Fibroblast of pulmonary artery (primary cell): ENCODE results near the gene TECPR1.

Source experiments
- DNase-seq: peaks from one replicate; pipeline ENCODE4 v3.0.0-alpha.2; 2010; ENCODE audit warnings: low read depth
- H3K4me3 ChIP-seq: replicated peaks from 2 replicates; pipeline ENCODE4 v1.5.1; 2011; ENCODE audit warnings: low read depth, mild to moderate bottlenecking, control low read depth, low read length, moderate library complexity
- TF ChIP-seq, protein P1 (sequence below): IDR thresholded peaks from 2 replicates; pipeline ENCODE4 v1.5.1; 2011; ENCODE audit warnings: mild to moderate bottlenecking, control low read depth, low read length, inconsistent platforms; ENCODE audit errors: missing control alignments

The TECPR1 gene

DNA sequence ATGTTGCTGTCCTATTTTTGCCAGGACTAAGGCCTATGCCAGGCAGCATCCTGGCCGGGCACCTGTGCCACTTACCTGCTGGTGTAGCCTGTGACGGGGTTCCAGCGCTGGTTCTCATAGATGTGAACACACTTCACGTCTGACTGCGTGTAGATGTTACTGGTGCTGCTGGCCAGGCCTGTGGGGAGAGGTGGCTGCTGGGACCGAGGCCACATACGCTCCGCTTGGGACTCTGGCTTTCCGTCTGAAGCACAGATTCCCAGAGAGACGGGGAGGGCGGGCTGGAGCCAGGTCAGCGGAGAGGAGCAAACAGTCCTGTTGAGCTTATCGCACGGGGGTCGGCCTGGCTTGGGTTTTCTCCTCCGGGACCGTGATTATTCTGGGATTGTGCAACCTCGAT is 24.1 kb downstream of the TECPR1 start:
- no peak for DNase-seq
- no peak overlapping the region for H3K4me3 ChIP-seq
- TF ChIP-seq, protein P1, sequence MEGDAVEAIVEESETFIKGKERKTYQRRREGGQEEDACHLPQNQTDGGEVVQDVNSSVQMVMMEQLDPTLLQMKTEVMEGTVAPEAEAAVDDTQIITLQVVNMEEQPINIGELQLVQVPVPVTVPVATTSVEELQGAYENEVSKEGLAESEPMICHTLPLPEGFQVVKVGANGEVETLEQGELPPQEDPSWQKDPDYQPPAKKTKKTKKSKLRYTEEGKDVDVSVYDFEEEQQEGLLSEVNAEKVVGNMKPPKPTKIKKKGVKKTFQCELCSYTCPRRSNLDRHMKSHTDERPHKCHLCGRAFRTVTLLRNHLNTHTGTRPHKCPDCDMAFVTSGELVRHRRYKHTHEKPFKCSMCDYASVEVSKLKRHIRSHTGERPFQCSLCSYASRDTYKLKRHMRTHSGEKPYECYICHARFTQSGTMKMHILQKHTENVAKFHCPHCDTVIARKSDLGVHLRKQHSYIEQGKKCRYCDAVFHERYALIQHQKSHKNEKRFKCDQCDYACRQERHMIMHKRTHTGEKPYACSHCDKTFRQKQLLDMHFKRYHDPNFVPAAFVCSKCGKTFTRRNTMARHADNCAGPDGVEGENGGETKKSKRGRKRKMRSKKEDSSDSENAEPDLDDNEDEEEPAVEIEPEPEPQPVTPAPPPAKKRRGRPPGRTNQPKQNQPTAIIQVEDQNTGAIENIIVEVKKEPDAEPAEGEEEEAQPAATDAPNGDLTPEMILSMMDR = no peak

DNA sequence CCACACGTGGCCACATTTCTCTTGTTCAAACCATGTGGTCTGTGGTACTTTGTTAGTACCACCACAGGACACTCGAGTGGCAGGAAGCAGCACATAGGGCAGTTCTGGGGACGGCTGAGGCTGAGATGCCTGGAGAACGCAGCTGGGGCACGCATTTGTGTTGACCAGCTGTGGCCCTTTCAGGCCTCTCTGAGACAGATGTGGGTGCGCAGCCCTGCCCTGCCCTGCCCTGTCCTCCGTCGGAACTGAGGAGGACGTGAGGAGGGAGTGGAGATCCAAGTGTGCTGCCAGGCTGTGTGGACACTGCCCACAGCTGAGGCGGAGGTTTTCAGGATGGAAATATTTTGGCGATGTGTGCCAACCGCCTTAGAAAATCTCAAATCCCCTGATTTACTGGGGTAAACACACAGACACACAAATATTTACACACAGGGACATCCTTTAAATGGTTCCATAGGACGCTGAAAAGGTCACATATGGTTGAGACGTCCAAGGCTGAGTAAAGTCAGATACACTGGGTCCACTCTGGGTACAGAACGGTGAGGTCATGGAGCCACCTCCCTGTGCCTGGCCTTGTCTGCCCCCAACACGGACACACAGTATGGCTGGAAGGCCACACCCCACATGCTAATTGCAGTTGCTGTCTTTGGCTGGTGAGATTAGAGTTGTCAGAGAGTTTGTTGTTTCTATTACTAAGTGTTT is 26.0 kb downstream of the TECPR1 start:
- H3K4me3 ChIP-seq = no peak overlapping the region
- TF ChIP-seq, protein P1 = no peak
- DNase-seq = no peak

DNA sequence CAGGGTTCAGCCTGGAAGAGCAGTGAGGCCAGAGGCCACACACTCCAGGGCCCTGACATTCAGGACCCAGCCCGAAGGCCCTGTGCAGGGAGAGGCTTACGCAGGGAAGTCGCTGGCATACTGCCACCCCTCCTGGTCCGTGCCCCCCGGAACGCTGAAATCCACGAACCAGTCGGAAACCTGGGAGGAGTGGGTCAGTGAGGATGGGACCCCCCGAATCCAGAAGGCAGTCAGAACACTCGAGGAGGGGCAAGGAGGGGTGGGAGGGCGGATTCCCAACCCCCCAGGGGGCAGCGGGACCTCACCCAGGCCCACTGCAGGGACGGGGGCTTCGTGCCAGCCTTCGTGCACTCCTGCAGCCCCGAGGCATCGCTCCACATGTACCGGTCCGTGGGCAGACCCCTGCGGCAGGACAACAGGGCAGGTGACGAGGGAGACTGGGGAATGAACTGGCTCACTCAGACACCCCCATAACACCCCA is 27.3 kb downstream of the TECPR1 start:
- TF ChIP-seq, protein P1 = no peak

DNA sequence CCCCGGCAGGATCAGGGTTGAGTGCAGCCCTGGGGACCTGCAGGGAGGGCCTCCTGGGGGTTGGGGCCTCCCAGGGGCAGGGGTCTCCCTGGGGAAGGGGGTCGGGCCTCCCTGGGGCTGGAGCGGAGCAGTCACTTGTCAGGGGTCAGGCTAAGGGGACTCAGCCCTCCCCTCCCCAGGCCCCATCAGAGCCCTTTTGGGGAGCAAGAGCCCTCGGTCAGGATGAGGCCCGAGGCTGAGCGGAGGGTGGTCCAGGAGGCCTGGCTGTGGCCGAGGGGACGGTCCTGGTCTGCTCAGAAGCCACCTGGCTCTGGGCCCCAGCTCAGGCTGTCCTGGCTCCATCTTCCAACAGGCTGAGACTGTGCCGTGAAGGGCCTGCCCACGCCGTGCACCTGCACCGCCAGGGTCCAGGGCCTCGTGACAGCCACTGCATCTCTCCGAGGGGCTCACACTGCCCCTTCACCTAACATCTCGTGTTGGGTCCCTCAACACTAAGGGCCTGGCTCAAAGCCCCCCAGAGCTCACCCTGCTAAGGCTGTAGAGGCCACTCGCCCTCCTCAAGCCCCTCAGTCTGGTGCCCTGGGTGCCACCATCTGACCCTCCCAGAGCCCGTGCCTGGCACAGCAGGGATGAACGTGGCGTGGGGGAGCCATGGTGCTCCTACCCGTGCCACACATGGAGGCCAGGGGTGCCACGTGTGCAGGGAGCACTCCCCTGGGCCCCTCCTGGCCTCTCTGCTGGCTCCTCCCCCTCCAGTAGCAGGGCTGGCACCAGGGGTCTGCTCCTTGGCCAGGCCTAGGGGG is 27.9 kb downstream of the TECPR1 start:
- no peak for DNase-seq
- TF ChIP-seq, protein P1 = no peak
- H3K4me3 ChIP-seq = no peak overlapping the region

More for the DNA sequence above, 27.3 kb downstream of the TECPR1 start:
- no peak for DNase-seq
- H3K4me3 ChIP-seq = no peak overlapping the region

DNA sequence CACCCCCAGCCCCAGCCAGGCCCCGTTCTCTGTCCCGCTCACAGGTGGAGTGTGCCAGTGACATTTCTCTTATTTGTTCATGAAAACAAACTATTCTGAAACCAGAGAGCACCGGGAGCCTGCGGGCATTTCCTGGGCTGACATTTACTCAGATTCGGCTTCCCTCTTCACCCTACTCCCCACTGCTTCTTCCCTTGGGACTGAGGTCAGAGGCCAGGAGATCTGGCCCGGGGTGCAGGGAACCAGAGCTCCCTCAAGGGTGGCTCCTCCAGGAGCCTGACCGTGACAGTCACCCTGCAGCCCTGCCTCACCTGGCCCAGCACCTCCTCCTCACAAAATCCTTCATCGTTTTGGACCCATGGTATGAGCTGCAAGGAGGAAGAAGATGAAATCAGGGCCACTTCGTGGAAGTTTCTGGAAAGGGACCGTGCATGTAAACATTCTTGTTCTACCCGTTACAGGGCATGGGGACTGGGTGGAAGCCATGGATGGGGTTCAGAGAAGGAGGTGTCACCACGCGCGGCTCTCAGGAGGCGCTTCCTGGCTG is 28.6 kb downstream of the TECPR1 start:
- no peak for DNase-seq
- H3K4me3 ChIP-seq = no peak overlapping the region
- TF ChIP-seq, protein P1 = no peak

DNA sequence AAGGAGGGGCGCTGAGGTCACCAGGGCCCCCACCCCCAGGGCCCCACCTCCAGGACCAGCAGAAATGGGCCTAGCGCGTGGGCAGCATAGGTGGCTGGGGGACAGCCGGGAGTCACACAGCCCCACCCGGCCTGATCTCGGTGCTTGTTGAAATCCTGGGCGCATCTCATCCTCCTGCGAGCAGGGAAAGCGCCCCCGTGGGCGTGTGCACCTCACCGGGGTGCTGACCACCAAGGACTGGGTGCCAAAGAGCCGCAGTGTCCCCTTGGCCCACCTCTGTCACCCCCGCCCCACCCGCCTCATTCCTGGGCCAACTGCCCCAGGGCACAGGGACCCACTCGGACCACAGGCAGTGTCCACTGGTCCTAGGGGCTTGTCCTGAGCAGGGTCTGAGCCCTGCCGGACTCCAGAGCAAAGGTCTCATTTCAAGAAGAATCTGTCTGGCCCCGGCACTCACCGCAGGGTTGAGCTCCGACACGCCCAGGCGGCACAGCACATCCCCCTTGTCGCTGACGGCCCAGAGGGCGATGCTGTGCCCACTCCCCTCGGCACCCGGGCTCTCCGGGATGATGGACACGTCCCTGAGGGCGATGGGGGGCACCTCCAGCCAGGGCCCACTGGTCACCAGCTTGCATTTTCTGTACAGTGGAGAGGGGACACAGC is 29.4 kb downstream of the TECPR1 start:
- no peak for DNase-seq
- H3K4me3 ChIP-seq = no peak overlapping the region
- TF ChIP-seq, protein P1 = no peak
